Middle frontal gyrus (tissue), 1 donor: Measurements from ENCODE around the gene ATP6V1F.
"Not testable (repeated sequence)": the region's sequence is repeated elsewhere in the genome, so short reads cannot be mapped to it uniquely, and the experiment has no call there.

Experiments
- DNase-seq: peaks from one replicate; pipeline ENCODE4 v3.0.0-alpha.2; 2015; ENCODE audit warnings: low spot score; ENCODE audit errors: extremely low spot score

The ATP6V1F gene

DNA sequence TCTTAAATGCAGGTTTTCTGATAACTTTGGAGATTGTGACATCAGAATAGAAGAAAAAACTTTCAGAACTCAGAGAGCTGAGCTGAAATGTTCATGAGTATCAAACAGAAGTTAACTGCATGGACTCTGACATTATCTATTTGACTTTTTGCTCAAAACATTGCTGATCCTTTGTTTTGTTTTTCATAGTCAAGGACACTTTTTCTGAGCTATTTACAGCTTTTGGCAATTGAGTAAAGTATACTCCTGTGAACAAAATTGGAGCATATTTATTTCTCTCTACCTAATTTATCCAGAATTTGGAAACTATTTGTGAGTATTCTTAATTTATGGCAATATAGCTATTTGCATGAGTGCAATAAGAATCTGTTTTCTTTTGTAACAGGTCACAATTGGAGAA, 36.7 kb downstream of the ATP6V1F start:
- no peak for DNase-seq

DNA sequence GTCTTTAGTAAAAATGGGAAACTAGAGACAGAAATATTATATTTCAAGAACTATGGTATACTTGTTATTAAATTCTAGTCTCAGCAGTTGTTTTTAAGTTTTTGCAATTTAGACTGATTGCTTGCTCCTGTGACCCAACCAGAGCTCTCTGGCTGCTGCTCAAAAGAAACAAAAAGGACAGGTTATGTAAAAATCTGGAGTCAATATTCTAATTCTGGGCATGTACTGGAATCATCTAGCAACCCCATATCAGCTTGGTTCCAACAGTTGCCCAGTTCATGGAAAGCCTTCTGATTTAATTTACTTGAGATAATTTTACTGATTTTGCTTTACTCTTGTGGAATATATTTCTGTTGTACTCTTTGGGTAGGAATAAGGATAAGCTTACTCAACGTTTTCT, 37.6 kb downstream of the ATP6V1F start:
- DNase-seq = no peak

DNA sequence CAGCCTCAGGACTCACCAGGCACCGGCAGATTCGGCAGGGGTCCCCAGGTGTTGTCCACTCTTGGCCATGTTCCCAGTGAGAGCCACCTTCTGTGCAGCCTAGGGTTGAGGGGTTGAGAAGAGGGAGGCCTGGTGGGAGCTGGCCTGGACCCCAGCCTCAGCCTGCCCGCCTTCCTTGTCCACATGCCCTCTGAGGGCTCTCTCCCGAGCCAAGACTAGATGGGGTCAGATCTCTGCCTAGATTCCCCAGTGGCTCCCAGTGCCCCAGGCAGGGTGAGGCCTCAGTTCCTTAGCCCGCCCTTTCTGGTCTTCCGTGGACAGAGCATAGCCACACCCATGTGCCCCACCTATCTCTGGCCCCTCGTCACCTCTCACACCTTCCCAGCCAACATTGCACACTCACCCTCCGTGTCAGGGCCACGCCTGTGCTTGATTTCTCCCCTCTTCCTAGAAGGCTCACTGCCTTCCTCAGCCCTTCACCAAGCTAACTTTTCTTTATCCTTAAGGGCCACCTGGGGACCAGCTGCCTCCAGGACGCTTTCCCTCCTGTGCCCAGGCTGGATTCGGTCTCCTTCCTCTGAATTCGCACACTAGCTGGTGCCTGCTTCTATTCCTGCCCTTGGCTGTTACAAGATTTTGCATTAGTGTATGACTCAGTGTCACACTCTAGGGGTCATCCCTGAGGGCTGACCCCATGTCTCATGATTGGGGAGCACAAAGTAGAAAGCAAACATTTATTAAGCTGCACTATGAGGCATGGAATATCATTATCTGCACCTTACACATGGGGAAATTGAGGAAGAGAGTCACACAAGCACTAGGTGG, 40.3 kb downstream of the ATP6V1F start:
- DNase-seq = no peak

DNA sequence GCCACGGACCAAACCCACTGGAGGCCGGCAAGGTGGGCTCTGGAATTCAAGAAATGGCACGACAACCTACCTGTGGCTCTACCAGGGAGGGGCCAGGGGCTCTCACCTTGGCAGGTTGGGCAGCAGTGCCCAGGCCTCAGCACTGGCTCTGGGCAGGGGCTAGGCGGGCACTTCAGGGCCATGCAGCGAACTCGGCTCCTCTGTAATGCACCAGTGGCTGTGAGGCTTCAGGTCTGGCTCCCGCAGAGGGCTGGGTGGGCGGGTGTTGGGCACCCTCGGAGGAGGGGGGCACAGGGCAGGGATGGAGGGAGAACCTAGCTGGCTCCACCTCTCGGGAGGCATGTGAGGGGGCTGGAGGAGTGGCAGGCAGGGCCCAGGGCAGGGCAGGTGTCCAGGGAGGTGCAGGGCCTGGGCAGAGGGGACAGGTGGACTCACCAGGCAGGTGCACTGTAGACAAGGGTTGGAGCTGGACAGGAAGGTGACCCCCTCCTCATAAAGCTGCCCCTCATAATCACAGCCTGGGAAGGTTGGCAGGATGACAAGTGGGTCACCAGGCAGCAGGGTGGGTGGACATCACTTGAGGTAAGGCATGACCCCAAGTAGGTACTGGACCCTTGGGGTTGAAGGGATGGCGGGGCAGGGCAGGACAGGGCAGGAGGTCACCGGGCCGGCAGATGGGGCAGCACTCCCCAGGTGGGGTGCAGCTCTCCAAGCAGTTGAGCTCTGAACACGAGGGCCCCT, 41.1 kb downstream of the ATP6V1F start:
- no peak for DNase-seq

DNA sequence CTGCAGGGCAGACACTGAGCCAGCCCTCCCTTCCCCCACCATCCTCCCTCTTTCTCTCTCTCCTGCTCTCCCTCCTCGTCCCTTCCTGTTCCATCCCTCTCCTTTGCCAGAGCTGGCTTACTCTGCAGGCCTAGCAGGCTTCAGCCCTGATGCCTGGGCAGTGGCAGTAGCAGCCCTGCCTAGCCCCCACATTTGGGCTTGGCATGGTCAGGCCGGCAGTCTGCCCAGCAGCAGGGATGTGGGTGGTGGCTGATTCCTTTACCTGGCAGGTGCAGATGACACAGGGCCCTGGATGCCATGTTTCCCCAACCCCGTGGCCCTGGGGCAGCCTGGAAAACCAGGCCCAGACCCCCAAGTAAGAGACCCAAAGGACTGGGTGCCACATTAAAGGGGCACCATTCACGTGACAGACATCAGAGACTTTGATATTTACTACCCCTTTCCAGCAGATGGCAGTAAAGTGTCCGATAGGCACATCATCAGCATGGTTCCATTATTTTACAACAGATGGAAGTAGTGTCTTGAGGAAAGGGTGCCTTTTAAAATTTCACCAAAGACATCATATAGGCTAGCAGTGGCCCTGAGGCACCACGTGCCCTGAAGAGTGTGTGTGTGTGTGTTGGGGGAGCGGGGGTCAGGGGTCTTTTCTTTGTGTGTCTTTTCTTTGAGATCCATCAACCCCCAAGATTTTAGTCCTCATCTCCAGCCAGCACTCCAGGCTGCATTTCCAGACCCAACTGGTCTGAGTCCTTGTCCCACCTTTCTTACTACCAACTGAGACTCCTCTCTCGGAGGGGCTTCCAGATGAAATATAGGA, 41.9 kb downstream of the ATP6V1F start:
- no peak for DNase-seq

DNA sequence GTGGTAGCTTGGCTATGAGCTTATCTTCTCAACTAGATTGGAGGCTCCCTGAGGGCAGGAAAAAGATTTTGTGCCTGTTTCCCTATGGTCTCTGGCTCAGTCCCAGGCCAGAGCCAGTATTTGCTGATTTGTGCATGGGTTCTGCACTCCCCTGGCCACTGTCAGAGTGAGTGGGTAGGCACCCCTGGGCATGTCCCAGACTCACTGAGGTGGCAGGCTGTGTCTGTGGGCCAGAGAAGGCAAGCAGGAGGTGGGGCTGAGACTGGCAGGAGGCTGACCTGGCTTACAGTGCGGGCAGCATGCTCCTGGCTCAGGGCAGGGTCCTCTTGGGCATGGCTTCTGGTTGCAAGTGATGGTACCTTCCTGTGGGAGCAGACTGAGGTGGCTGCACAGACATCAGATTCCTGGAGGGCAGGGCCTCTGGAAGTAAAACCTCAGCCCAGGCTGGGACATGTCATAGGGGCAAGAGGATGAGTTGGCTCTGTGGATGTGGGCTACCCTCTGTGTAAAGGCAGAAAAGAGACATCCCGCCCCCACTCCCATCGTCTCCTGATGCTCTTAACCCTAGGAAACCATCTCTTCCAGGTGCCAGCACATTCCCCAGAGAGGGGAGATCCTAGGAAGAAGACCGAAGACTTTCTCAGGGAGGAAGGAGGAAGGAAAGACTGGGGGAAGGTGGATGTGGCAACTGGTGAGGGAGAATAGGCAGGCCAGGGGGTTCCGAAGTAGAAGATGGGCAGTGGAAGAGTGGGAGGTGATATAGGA, 43.5 kb downstream of the ATP6V1F start:
- DNase-seq = no peak

DNA sequence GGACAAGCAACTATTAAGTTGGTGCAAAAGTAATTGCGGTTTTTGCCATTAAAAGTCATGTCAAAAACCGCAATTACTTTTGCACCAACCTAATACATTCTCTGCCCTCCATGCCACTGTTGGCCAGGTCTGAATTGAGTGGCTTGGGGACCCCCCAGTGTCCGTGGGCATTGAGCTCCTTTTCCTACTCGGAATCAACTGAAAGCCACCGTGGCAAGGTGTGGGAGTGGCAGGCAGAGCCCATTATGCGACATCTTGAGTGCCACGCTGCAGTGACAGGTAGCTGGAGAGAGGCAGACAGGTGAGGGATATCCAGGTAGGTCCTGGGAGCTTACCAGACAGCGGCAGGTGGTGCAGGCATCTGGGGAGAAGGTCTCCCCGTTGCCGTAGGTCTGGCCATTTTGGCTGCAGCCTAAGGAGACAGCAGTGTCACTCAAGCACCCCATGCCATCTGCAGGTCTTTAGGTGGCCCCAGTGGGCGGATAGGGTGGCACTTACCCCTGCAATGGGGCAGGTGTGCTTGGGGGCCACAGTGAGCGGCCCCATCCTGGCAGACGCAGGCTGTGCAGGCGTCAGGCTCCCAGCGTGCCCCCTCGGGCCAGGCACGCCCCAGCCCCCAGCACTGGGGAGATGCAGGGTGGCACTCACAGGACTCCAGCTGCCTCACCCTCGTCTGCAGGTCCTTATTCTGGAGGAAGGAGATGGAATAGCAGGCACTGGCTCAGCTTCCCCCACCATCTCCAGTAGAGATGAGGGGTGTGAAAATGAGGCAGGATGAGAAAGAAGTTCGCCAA, 44.3 kb downstream of the ATP6V1F start:
- no peak for DNase-seq

DNA sequence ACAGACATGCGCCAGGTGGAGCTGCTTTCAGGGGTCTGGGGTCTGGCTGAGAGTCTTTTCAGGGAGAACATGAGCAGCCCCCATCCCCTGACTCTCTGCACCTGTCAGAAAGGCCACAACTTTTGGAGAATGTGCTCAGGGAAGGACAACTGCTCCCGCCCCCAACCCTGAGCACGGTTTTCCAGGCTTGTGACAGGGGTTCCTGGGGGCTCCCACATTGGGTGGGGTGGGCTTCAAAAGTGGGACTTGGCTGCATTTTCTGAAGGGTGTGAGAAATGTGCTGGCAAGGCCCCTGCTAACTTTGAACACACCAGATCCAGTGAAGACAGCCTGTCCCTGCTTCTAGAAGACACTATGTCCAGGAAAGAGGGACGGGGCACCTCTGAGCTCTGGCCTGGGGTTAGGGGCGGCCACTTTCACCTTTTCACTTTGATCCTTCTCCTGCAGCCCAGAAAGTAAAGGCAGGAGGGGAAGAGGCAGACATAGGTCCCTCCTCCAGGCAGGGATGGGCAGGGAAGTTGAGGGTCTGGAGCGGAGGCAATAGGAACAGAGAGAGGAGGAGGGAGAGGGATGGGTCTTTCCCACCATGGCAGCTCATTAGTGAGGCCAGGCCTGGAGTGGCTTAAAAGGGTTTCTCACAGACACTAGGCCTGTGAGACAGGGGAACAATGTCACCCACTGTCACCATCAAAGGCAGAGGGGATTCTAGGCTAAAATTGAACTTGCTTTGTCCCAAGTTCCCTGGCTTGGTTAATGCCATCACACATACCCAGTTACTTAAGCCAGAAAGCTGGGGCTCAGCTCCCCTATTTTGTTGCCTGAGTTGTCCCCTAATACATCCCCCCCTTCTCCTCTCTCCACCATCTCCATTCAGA, 46.3 kb downstream of the ATP6V1F start:
- no peak for DNase-seq

DNA sequence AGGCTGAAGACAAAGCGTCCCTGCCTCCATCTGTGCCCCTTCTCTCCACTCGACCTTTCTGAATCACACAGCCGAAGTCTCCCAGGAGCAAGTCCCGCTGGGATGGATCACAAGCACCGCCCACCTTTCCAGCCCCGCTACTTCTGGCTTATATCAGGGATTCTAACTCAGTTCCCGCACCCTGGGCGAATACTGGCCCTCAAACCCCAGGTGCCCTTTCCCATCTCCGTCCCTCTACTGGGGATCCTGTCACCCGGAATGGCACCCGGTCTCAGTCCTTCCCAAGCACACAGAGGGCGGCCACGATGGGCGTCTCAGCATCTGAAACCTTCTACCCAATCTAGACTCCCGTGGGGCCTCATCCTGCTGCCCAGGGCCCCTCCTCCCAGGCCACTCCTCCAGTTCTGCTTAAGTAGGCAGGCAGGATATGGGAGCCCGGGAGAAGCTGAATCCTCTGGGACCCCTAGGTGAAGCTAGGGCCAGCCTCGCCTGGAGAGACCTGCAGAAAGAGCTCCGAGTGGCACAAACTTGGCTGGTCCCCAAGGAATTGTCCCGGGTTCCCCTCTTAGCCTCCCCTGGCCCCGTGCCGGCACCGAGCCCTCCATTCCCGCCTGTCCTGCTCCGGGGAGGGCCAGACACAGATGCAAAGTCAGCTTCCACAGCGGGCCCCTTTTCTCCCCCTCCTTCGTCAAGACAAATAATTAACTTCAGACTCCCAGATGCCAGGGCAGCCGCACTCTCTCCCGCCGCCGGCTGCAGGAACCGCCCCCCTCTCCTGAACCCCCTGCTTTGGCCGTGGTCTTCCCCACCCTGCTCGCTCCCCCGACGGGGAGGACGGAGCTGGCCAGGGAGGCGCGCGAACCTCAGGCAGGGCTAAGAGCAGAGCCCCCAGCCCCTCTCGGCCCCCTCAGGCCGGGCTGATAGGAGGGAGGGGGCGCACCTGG, 47.2 kb downstream of the ATP6V1F start:
- no peak for DNase-seq

DNA sequence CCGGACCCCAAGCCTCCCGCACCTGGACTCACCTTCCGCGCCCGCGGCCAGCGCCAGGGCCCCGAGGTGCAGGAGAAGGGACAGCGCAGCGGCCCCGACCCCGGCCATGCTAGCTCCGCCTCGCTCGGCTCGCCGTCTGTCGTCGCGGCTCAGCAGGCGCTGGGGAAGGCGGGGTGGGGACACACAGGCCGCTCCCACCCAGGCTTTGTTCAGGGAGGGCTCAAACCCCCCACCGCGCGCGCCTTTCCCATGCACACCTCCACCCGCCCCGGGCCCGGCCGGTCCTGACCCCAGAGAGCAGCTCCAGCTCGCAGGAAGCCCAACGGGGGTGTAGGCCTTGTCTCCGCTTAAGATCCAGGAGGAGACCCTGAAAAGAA, 47.9 kb downstream of the ATP6V1F start, which contains the start of gene KCP:
KCP (minus strand) TSS at position 141 of the 377 bp plus-strand sequence; CDS start at position 108, 33 bp downstream.
- DNase-seq = no peak

DNA sequence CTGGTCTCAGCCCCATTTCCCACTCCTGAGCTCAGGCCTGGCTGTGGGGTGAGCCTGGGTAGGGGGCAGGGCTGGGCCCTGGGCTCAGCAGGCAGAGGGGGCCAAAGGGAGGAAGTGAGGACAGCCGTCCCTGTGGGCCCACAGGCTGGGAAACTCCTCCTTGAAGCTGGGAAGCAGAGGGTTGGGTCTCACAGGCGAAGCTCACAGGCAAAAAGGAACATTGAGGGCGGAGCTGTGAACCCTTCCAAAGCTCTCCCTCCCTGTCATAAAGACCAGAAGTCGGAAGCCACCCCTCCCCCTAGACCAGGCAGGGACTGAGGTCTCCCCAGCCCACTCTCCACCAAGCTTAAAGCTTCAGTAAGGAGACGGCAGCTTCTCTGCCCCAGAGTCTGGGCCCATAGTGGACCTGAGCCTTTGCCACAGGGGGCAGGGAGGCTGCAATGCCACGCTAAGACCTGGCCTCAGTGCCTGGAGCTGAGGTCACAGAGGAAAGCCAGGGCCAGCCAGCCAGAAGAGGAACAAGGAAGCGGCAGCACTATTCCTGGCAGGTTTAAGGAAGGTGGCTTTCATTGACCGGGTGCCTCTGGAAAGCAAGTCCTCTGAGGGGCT, 48.9 kb downstream of the ATP6V1F start:
- DNase-seq = no peak

DNA sequence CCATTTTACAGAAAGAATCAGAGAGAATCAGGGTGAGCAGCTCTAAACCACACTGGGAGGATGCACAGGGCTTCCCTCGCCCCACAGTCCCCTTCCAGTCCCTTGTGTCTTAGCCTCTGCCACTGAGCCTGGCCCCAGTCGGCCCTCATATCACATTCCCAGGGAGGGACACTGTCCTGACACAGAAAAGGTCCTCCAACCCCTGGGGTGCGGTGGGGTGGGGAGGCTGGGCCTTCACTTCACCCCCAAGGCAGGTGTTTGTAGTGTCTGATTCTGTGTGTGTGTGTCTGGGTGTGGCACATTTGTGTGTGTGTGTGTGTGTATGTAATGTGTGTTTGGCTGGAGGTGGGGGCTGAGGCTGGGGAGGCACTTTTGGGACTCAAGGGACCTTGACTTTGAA, 49.6 kb downstream of the ATP6V1F start:
- no peak for DNase-seq

DNA sequence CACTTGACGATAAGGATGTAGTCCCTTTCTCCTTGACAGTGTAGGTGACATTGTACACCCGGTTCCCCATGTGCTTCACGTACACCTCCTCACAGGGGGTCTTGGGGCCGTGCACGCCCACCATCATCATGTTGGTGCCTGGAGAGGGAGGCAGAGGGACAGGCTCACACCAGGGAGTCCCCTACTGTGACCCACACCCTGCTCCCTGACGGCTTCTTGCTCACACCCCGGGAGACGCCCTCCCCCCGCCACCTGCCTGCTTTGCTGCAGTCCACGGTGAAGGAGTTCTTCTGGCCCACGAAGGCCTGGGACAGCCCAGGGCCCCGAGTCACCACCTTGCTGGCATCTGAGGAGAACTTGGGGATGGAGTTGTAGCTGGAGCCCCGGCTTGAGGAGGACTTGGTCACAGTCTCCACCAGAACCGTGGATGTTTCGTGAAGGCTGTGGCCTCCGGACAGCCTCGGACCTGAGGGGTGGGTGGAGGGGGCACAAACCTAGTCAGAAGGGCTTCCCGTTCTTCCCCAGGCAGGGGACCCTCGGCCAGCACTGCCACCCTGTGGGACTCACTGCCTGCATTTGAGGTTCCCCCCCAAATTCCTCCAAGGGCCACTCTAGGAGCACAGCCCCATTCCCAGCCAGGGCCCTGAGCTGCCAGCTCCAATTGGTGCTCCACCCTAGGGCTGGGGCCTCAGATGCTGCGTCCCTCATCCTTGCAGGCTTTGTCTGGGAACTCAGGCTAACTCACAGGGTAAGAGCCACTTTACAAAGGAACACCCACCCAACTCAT, 50.2 kb downstream of the ATP6V1F start:
- DNase-seq = not testable (repeated sequence)

DNA sequence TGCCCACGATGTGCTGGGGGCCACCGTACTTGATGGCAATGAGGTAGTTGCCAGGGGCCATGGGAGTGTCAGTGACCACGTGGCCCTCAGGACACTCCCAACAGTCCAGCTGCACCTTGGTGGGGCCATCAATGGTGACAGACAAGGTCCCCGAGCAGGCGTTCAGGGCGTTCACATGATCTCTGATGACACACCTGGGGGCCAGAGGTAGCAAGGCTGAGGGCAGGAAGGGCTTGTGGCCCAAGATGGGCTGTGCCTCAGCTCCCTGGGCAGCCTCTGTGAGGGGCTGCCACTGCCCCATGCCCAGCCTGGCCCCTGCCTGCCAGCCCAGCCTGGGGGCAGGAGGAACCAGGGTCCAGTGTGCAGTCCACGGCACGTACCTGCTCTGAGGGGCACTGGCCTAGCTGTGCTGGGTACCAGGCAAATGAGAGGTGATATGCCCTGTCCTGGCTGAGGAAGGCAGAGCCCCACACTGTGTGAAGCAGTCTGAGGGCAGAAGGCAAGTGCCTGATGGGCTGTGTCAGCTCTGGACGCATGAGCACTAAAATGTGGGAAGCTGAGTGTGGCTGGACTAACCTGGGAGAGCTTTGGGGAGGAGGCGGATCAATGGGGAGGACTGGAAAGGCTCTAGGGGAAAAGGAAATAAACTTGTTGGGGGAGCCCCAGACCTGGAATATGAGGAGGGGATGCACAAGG, 51.4 kb downstream of the ATP6V1F start:
- no peak for DNase-seq

DNA sequence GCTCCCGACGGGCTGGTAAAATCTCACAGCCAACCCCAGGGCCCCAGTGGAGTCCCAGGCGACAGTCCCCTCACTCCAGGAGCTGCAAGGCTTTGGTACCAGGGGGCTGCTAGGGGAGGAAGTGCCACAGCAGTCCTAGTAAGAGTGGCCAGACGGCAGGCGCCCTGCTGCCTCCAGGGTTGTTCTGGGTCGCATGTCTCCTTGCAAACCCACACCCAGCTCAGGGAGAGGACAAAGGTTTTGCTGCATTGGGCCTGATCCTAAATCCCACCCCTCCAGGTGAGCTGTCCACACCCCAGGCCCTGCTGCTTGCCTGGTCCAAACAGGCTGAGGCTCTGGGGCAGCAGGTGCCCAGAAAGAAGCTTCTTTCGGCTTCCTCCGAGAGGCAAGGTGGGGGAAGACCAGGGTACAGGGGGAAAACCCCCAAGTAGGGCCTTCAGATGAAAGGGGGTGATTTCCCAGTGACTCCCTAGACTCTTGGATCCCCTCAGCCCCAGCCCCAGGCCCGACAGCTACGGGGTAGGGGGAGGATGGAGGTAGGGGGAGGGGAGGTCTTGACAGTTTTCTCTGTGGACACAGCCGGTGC, 52.0 kb downstream of the ATP6V1F start:
- no peak for DNase-seq

DNA sequence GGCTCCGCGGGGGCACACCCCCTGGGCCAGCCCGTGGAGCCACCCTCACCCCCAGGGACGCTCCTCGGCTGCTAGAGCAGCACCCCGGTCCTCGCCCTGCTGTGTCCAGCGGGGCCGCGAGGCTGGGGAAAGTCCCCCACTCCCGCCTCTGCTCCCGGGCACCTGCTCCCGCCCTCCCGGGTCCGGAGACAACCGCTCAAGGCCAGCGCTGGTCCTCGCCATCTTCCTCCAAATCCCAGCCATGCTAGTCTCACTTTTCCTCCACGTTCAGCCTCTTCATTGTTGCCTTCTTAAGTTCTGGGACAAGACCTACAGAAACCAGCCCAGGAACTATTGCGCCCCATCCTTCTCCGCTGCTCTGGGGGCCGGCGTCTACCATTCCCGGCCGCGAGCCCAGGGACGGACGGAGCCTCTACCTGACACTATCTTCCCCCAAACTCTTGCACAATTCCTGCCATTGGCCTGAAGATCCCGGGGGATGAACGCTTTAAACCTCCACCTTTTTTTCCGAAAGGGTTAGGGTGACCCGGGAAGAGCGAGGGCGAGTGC, 52.7 kb downstream of the ATP6V1F start:
- DNase-seq = no peak
